Lung (tissue), 12 donors: ENCODE results near the gene TNS4. TPM values are rescaled to one million over a fixed set of nuclear protein-coding genes. Genes with fewer than 3 reads are reported as not detected.

Experiments
- ATAC-seq: fragments of 200-7000 bp; cut with Tn5 transposase; one replicate; pipeline ENCODE4 v1.9.1; 2020; ENCODE audit warnings: moderate number of reproducible peaks; ENCODE audit not compliant: insufficient read depth, low FRiP score
- DNase-seq, 3 donors: peaks; one replicate each; pipeline ENCODE4 v3.0.0-alpha.2; 2013 to 2017
- H3K27ac ChIP-seq, 2 donors: one replicate each; pipeline ENCODE4 v1.5.1; 2013; ENCODE audit warnings: mild to moderate bottlenecking in 2 of 2, moderate library complexity in 2 of 2, control low read depth in 1 of 2, inconsistent platforms in 1 of 2, low read depth in 1 of 2, low read length in 1 of 2
- H3K27me3 ChIP-seq, 3 donors: one replicate each; pipeline ENCODE4 v1.5.1; 2013; ENCODE audit warnings: low read length in 2 of 3; ENCODE audit not compliant: control insufficient read depth in 3 of 3, insufficient read depth in 3 of 3
- H3K36me3 ChIP-seq, 4 donors: one replicate each; pipeline ENCODE4 v1.5.1; 2013; ENCODE audit warnings: low read length in 4 of 4, mild to moderate bottlenecking in 1 of 4, moderate library complexity in 1 of 4; ENCODE audit not compliant: control insufficient read depth in 4 of 4, insufficient read depth in 4 of 4
- H3K4me1 ChIP-seq, 5 donors: one replicate each; pipeline ENCODE4 v1.5.1; 2013; ENCODE audit warnings: low read length in 5 of 5, mild to moderate bottlenecking in 2 of 5, moderate library complexity in 1 of 5; ENCODE audit not compliant: control insufficient read depth in 5 of 5, insufficient read depth in 5 of 5
- H3K4me3 ChIP-seq: one replicate; pipeline ENCODE4 v1.5.1; 2013; ENCODE audit warnings: mild to moderate bottlenecking, control low read depth, moderate library complexity
- H3K9ac ChIP-seq, 2 donors: one replicate each; pipeline ENCODE4 v1.5.1; 2013; ENCODE audit warnings: low read length in 2 of 2, control low read depth in 1 of 2; ENCODE audit not compliant: insufficient read depth in 1 of 2
- H3K9me3 ChIP-seq, 4 donors: one replicate each; pipeline ENCODE4 v1.5.1; 2013; ENCODE audit warnings: low read length in 3 of 4, mild to moderate bottlenecking in 1 of 4, moderate library complexity in 1 of 4; ENCODE audit not compliant: control insufficient read depth in 4 of 4, insufficient read depth in 3 of 4
- WGBS, 2 donors: extraction: QIAGEN DNeasy Blood & Tissue Kit; methylation state at CpG; one replicate each; pipeline ENCODE4 v1.1.7; 2013; 5-methylcytosine and 5-hydroxymethylcytosine counted together
- polyA plus RNA-seq, 2 donors: library from polyadenylated mRNA; stranded (reverse); fragments of 200-250 nt; gene quantifications; one replicate each; pipeline ENCODE4 v1.2.1, GENCODE V29; 2013
- total RNA-seq, 2 donors: library from RNA; depleted of rRNA in 1 of 2; stranded (reverse); fragments of >200 nt in 1 of 2; gene quantifications; one replicate each; pipeline ENCODE4 v1.2.1, GENCODE V29; 2014 to 2021
- TF ChIP-seq, protein P1 (sequence below): IDR thresholded peaks from 2 replicates; pipeline ENCODE4 v1.5.1; 2012; ENCODE audit warnings: mild to moderate bottlenecking; ENCODE audit errors: control extremely low read depth, extremely low read depth
- donor health status: control.
- donor health status: control.
- donor health status: Bipolar disorder and iron deficiency.
- donor health status: healthy.
- donor health status: DM: yes; HTN: yes; CAD: no.

TNS4 gene
- total and polyA plus RNA-seq, 4 donors, result 0.17 to 6.8 (median 2.2) TPM

DNA sequence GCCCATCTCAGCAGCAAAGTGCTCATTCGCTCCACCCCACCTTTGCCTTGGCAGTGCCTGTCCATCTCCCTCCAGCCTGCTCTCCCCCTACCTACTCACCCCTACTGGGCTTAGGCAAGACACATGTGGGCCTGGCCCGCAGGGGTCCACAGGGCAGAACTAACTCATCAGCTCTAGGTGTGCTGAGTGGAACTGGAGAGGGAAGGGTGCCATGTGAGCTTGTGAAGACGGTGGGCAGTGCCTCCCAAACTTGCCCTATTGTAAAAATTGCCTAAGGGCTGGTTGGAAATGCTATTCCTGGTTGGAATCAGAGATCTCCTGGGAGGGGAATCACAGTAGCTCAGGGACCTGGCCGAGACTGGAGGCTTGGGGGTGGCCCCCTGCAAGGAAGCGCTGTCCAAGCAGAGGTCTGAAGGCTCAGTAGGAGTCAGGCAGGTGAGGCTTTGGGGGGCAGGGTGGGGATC, 29.1 kb upstream of the TNS4 start:
- H3K27ac ChIP-seq, result no peak overlapping the region
- H3K36me3 ChIP-seq, result no peaks in the 10 kb centered on the region
- peaks cover under 1 to 9% (median 5%) of the 10 kb centered on the region in 5 donors for H3K4me1 ChIP-seq
- no peak overlapping the region for H3K4me3 ChIP-seq
- 95 to 97% methylated on average over 5 of the region's 5 CpGs for WGBS, 2 donors
- no peaks in the 10 kb centered on the region for H3K9me3 ChIP-seq
- no peak for ATAC-seq
- DNase-seq, result no peak
- TF ChIP-seq, protein P1, sequence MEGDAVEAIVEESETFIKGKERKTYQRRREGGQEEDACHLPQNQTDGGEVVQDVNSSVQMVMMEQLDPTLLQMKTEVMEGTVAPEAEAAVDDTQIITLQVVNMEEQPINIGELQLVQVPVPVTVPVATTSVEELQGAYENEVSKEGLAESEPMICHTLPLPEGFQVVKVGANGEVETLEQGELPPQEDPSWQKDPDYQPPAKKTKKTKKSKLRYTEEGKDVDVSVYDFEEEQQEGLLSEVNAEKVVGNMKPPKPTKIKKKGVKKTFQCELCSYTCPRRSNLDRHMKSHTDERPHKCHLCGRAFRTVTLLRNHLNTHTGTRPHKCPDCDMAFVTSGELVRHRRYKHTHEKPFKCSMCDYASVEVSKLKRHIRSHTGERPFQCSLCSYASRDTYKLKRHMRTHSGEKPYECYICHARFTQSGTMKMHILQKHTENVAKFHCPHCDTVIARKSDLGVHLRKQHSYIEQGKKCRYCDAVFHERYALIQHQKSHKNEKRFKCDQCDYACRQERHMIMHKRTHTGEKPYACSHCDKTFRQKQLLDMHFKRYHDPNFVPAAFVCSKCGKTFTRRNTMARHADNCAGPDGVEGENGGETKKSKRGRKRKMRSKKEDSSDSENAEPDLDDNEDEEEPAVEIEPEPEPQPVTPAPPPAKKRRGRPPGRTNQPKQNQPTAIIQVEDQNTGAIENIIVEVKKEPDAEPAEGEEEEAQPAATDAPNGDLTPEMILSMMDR, result no peak
- H3K27me3 ChIP-seq, result no peaks in the 10 kb centered on the region
- no peak overlapping the region for H3K9ac ChIP-seq

DNA sequence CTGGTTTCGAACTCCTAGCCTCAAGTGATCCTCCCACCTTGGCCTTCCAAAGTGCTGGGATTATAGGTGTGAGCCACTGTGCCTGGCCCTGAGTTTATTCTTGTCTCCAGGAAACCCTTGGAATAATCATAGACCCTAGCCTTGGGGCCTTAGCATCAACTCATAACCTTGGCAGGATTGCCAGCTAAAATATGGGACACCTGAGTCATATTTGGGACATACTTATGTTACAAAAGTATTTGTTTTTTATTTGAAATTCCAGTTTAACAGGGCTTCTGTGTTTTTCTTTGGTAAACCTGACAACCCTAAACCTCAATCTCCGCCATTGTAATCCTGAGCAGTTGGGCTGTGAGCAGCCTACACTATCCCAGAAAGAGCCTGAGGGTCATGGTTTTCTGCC, 28.6 kb upstream of the TNS4 start:
- H3K4me3 ChIP-seq, result no peak overlapping the region
- TF ChIP-seq, protein P1, result no peak
- no peak overlapping the region for H3K9ac ChIP-seq
- no peaks in the 10 kb centered on the region for H3K27me3 ChIP-seq
- ATAC-seq (no peak), DNase-seq (no peak)
- H3K27ac ChIP-seq, result no peak overlapping the region
- H3K36me3 ChIP-seq, result no peaks in the 10 kb centered on the region
- WGBS, 2 donors, result 96 to 97% methylated on average over 2 of the region's 2 CpGs
- H3K4me1 ChIP-seq, result peaks cover 0 to 9% (median 5%) of the 10 kb centered on the region in 5 donors
- no peaks in the 10 kb centered on the region for H3K9me3 ChIP-seq

DNA sequence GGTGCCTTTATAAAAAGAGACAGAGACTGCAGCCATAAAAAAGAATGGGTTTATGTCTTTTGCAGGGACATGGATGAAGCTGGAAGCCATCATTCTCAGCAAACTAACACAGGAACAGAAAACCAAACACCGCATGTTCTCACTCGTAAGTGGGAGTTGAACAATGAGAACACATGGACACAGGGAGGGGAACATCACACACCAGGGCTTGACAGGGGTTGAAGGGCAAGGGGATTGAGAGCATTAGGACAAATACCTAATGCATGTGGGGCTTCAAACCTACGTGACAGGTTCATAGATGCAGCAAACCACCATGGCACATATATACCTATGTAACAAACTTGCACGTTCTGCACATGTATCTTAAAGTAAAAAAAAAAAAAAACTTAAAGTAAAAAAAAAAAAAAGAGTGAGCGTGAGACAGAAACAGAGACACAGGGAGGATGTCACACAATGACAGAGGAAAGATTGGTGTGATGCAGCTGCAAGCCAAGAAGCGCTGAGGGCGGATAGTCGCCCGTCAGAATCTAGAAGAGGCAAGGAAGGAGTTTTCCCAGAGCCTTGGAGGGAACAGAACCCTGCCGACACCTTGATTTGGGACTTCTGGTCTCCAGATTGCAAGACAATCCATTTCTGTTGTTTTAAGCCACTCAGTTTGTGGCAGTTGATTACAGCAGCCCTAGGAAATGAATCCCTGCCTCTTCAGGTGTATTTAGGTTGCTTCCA, 27.4 kb upstream of the TNS4 start:
- TF ChIP-seq, protein P1, result no peak
- H3K27me3 ChIP-seq, result no peaks in the 10 kb centered on the region
- H3K4me3 ChIP-seq, result no peak overlapping the region
- H3K9ac ChIP-seq, result no peak overlapping the region
- H3K27ac ChIP-seq, result no peak overlapping the region
- 74 to 78% methylated on average over 9 to 10 of the region's 10 CpGs for WGBS, 2 donors
- H3K9me3 ChIP-seq, result no peaks in the 10 kb centered on the region
- no peak for DNase-seq
- no peaks in the 10 kb centered on the region for H3K36me3 ChIP-seq
- no peak for ATAC-seq
- H3K4me1 ChIP-seq, result peaks cover 0 to 6% (median 3%) of the 10 kb centered on the region in 5 donors
